HG03342 (cell line): ENCODE results near the gene MAML2.

ENCODE experiments used
- ATAC-seq: cut with Tn5 transposase; IDR thresholded peaks from one replicate; pipeline ENCODE4 v1.9.1; 2021; ENCODE audit warnings: mild to moderate bottlenecking, moderate library complexity; ENCODE audit not compliant: unreplicated experiment

MAML2 gene

DNA sequence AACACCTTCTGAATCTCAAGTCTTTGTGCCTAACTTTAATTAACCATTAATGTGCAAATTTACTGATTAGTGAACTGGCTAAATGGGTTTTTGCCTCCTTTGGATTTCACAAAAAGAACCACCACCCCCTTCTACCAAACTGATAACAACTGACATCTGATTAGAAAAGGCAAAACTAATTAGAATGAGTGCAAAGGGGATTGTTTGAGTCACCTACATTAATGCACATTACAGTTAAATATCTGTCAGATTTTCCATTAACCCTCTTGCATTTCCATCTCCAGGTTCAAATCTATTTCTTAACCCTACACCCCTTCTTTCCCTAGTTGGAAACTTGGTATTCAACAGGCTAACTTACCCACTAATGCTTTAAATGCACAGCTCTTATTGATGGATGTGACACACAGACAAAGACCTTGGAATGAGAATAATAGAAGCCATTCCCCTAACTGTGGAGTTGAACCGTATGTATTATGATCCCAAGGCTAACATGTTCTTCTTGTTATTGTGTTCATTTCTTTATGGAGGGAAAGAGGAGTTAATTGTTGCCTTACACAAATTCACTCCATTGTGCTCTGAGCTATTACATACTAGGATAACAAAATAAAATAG, 257.6 kb downstream of the MAML2 start:
- no peak for ATAC-seq

DNA sequence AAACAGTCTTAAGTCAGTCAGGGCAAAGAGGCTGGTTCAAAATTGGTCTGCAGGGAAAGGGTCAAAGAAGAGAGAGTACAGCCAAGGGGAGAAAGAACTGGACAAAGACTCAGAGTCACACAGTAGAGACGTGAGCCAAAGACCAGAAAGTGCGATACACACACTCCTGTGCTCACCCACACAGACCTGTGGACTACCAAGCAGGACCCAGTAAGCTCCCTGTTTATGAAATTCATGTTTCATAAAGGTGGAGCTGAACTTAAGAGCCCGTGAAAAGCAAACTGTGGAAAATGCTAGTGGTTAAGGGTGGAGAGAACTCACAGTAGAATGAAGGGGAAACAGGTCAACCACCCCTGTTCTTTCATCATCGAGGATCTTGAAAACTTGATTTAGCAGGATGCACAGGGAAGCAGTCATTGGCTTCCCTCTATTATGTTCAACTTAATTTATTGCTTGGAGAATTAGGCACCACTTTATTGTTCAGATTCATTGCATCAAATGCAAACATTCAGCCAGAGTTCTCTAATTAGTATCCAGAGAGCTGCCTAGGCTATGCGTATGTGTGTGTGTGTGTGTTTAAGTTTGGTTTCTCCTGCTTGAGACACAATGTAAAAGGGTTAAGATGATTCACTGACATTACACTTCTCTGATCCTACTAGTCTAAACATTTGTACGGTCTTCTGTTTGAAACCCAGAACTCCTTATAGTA, 258.2 kb downstream of the MAML2 start:
- ATAC-seq = no peak

- ATAC-seq = no peak
These were observed 260.1 kb downstream of the MAML2 start for GRCh38 chr11:96082936-96083335.

DNA sequence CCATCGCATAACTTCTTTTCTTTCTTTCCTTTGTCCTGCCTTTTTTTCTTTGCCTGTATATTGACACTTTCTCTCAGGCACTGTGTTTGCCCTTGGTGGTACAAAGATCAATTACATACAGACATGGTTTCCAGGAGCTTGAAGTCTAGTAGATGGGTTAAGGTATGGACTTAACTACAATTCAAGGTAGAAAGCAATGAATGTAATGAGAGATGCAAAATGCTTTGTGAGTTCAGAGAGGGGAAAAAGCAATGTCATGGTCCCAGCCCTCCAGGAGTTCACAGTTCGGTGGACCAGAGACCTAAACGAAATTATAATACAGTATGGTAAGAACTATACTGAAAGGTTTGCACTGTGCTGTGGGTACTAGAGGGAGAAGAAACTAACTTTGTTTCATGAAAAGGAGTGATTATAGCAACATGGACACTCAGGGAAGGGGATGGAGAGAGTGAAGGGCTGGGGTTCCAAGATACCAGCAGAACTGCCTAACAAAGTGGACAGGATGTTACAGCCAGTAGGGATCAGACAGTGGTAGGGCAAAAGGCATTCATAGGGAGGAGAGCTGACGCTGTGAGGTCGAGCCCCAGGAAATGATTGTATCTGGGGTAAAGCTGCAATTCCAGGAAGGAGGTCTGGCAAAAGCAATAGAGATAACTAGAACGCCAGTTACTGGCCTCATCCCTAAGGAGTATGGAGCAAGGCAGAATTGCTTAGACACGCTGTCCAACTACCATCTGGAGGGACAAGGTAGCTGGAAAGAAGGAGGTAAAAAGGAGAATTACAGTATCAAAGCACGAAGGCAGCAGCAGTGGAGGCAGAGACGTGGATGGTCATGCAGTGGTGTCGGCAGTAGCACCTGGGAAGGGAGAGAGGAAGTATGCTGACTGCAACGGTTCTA, 260.7 kb downstream of the MAML2 start:
- ATAC-seq = no peak

DNA sequence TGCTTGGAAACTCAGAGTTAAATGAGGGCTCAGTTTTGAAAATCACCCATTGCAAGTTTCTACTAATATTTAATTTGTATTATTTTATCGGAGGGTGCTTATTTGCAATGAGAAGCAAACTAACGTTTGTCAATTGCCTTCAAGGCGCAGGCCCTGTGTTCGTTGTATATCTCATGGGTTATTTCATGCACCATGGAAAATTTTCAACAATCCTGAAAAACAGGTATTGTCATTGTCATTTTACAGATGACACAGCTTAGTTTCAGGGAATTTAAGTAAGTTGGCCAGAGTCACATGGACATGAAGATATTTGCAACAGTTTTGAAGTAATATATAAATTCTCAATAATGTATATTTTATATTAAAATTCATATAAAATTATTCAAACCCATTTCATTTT, 261.4 kb downstream of the MAML2 start:
- ATAC-seq = no peak

- ATAC-seq = no peak
These were observed 263.3 kb downstream of the MAML2 start for GRCh38 chr11:96079691-96080090.

GRCh38 chr11:96075532-96075959, 267.4 kb downstream of the MAML2 start:
- ATAC-seq = peak; percentile 74

- peak; percentile 48 for ATAC-seq
These were observed 268.3 kb downstream of the MAML2 start for GRCh38 chr11:96074551-96075310.

DNA sequence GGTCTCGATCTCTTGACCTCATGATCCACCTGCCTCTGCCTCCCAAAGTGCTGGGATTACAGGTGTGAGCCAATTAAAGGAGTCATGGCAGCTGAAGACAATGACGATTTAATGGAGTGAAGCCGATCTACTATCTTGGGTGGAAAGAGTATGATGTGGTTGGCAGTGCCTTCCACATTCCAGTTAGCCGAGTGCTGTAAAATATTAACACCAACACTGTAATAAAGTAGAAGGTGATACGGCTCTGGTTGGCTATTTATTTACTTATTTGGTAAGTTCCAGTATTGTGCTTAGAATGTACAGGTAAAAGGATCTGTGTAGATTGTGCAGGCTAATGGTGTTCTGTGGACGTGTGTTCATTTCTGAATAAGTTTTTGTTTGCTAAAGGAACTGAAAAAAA, 269.5 kb downstream of the MAML2 start:
- ATAC-seq = no peak

GRCh38 chr11:96072592-96072991, 270.4 kb downstream of the MAML2 start:
- no peak for ATAC-seq

- no peak for ATAC-seq
These were observed 272.5 kb downstream of the MAML2 start for GRCh38 chr11:96070453-96070852.

DNA sequence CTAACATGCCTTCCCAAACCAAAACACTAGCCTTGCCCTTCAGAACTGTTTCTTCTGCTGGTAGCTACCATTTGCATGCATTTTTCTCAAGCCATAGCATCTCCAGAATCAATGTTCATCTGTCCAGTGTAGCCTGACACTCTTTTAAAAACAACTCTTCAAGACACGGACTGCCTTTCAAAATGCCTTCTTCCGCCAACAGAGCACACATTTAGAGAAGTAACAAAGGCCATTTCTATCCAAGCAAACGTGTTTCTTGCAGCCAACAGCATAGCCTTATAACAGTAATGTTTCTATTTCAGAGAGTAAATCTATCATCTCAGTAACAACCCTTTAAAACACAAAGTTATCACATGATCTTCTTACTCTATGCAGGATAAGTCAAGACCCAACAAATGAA, 275.8 kb downstream of the MAML2 start:
- ATAC-seq = no peak

GRCh38 chr11:96065379-96065778, 277.6 kb downstream of the MAML2 start:
- no peak for ATAC-seq

- no peak for ATAC-seq
These were observed 279.1 kb downstream of the MAML2 start for GRCh38 chr11:96063886-96064285.

- ATAC-seq = no peak
These were observed 279.9 kb downstream of the MAML2 start for GRCh38 chr11:96063053-96063452.

DNA sequence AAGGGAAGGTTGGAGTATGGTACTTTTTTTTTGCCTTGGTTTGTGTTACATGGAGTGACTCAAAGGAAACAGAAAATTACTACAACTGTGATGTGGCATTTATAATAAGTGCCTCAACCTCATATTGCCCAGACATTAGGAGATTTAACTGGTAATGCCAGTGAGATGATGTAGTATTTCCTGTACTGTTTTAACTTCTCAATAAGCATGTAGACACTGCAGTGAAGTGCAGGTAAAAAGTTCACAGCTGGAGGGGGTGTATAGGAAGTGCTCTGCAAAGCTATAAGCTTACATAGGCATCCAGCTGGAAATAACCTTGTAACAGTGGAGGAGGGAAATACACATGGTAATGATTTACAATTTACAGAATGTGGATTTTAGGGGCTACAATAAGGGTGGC, 280.9 kb downstream of the MAML2 start:
- ATAC-seq = no peak

GRCh38 chr11:96061730-96062129, 281.3 kb downstream of the MAML2 start:
- no peak for ATAC-seq

GRCh38 chr11:96061069-96061468, 281.9 kb downstream of the MAML2 start:
- no peak for ATAC-seq

GRCh38 chr11:96057502-96057901, 285.5 kb downstream of the MAML2 start:
- no peak for ATAC-seq

- ATAC-seq = no peak
These were observed 286.4 kb downstream of the MAML2 start for GRCh38 chr11:96056576-96056975.
